GM12875 (cell line): Measurements from ENCODE around the gene PRSS1.
A peak's percentile ranks its signal among the peaks of the same experiment; 100 is the strongest.

Experiments used
- H3K4me3 ChIP-seq: one replicate; pipeline ENCODE4 v1.5.1; 2011; ENCODE audit warnings: low read depth, low read length, control low read depth
- CTCF ChIP-seq: IDR thresholded peaks from 2 replicates; pipeline ENCODE4 v1.5.1; 2011; ENCODE audit warnings: low read depth, mild to moderate bottlenecking, control low read depth, inconsistent platforms, low read length, moderate library complexity, borderline replicate concordance; ENCODE audit not compliant: insufficient read depth

PRSS1 gene

DNA sequence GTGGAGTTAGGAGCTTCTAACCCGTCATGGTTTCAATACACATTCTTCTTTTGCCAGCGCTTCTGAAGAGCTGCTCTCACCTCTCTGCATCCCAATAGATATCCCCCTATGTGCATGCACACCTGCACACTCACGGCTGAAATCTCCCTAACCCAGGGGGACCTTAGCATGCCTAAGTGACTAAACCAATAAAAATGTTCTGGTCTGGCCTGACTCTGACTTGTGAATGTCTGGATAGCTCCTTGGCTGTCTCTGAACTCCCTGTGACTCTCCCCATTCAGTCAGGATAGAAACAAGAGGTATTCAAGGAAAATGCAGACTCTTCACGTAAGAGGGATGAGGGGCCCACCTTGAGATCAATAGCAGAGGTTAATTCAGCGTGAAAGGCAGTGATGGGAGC lies 43.9 kb downstream of the PRSS1 start:
- no peak for TF ChIP-seq CTCF

DNA sequence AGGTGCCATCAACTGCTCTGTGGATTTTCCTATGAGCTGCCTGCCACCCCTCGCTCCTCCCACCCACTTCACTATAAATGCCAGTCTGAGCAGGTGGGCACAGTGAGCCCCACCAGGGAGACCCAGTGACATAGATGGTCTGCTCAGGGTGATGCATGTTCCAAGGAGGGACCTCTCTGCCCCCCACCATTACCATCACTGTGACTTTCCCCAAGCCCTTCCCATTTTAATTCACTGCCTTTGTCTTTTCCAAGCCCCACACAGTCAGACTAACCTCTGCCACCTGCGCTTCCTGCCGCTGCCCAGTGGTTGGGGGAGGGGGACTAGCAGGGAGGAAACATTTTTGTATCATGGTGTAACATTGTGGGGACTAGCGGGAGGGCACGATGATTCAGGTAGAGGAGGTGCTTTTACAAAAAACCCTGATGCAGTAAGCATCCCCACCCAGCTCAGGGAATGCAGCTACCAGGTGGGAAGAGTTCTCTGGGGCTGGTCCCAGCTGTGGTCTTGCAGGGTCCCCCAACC lies 46.1 kb downstream of the PRSS1 start:
- H3K4me3 ChIP-seq = no peak overlapping the region
- TF ChIP-seq CTCF = no peak

More for the DNA sequence above, 43.9 kb downstream of the PRSS1 start:
- no peak overlapping the region for H3K4me3 ChIP-seq

DNA sequence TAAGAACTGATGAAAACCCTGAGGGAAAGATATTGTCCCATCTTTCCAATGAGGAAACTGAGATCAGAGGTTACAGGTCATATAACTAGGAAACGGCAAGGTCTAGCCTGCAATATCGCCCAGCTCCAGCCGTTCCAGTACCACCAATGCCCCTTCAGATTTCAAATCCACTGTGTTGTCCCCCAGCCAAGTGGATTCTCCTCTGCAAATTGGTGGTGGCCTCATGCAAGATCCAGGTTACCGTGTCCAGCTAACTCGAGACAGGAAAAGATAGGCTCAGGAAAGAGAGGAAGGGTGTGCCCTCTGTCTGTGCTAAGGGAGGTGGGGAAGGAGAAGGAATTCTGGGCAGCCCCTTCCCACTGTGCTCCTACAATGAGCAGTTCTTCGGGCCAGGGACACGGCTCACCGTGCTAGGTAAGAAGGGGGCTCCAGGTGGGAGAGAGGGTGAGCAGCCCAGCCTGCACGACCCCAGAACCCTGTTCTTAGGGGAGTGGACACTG lies 46.8 kb downstream of the PRSS1 start:
- H3K4me3 ChIP-seq = peak overlapping the region; percentile 88
- no peak for TF ChIP-seq CTCF

DNA sequence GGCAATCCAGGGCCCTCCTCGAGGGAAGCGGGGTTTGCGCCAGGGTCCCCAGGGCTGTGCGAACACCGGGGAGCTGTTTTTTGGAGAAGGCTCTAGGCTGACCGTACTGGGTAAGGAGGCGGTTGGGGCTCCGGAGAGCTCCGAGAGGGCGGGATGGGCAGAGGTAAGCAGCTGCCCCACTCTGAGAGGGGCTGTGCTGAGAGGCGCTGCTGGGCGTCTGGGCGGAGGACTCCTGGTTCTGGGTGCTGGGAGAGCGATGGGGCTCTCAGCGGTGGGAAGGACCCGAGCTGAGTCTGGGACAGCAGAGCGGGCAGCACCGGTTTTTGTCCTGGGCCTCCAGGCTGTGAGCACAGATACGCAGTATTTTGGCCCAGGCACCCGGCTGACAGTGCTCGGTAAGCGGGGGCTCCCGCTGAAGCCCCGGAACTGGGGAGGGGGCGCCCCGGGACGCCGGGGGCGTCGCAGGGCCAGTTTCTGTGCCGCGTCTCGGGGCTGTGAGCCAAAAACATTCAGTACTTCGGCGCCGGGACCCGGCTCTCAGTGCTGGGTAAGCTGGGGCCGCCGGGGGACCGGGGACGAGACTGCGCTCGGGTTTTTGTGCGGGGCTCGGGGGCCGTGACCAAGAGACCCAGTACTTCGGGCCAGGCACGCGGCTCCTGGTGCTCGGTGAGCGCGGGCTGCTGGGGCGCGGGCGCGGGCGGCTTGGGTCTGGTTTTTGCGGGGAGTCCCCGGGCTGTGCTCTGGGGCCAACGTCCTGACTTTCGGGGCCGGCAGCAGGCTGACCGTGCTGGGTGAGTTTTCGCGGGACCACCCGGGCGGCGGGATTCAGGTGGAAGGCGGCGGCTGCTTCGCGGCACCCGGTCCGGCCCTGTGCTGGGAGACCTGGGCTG lies 47.5 kb downstream of the PRSS1 start:
- no peak for TF ChIP-seq CTCF

GRCh38 chr7:142797391-142798377 lies 48.4 kb downstream of the PRSS1 start:
- H3K4me3 ChIP-seq = peak overlapping the region; percentile 88

More for the DNA sequence above, 47.5 kb downstream of the PRSS1 start:
- peak overlapping the region; percentile 88 for H3K4me3 ChIP-seq

More at GRCh38 chr7:142797391-142798377, 48.4 kb downstream of the PRSS1 start:
- no peak for TF ChIP-seq CTCF
